Measurements from ENCODE around the gene ZNF628.

The ZNF628 gene

GRCh38 chr19:55502197-55502952, 26.0 kb downstream of the ZNF628 start:
- no peak for FAIRE-seq

- FAIRE-seq = no peak
These were observed 26.7 kb downstream of the ZNF628 start for GRCh38 chr19:55503157-55503501.

GRCh38 chr19:55503502-55504251, 27.3 kb downstream of the ZNF628 start:
- peak; percentile 16 for FAIRE-seq

- no peak for FAIRE-seq
These were observed 27.8 kb downstream of the ZNF628 start for GRCh38 chr19:55504252-55504603.

- no peak for FAIRE-seq
These were observed 28.6 kb downstream of the ZNF628 start for GRCh38 chr19:55504981-55505380.

GRCh38 chr19:55508120-55508519, 31.7 kb downstream of the ZNF628 start:
- FAIRE-seq = no peak

GRCh38 chr19:55516878-55517620, 40.6 kb downstream of the ZNF628 start:
- peak; percentile 88 for FAIRE-seq

GRCh38 chr19:55519451-55520311, 43.3 kb downstream of the ZNF628 start:
- FAIRE-seq = no peak

GRCh38 chr19:55520691-55521292, 44.4 kb downstream of the ZNF628 start:
- no peak for FAIRE-seq

- FAIRE-seq = no peak
These were observed 49.1 kb downstream of the ZNF628 start for GRCh38 chr19:55525289-55526101.

- no peak for FAIRE-seq
These were observed 50.1 kb downstream of the ZNF628 start for GRCh38 chr19:55526216-55527196.

GRCh38 chr19:55527197-55528029, 51.0 kb downstream of the ZNF628 start:
- no peak for FAIRE-seq

- FAIRE-seq = no peak
These were observed 51.8 kb downstream of the ZNF628 start for GRCh38 chr19:55528030-55528803.

GRCh38 chr19:55529636-55530234, 53.3 kb downstream of the ZNF628 start:
- FAIRE-seq = no peak

GRCh38 chr19:55530996-55531395, 54.6 kb downstream of the ZNF628 start:
- no peak for FAIRE-seq

Measured in A204.1 (cell line).